Muscle layer of duodenum (tissue), 2 donors: ENCODE data around the gene USP10.
"Not testable (repeated sequence)": the region's sequence is repeated elsewhere in the genome, so short reads cannot be mapped to it uniquely, and the experiment has no call there.

Source experiments
- H3K27ac ChIP-seq: one replicate; pipeline ENCODE4 v1.7.0; 2013; ENCODE audit warnings: mild to moderate bottlenecking, low read length
- H3K27me3 ChIP-seq: one replicate; pipeline ENCODE4 v1.7.0; 2013; ENCODE audit warnings: low read depth, mild to moderate bottlenecking, control low read depth, low read length
- H3K36me3 ChIP-seq, 2 donors: one replicate each; pipeline ENCODE4 v1.7.0; 2013; ENCODE audit warnings: low read length in 2 of 2, control low read depth in 1 of 2, mild to moderate bottlenecking in 1 of 2; ENCODE audit not compliant: insufficient read depth in 2 of 2, control insufficient read depth in 1 of 2
- H3K4me1 ChIP-seq, 2 donors: one replicate each; pipeline ENCODE4 v1.7.0; 2013; ENCODE audit warnings: low read length in 2 of 2, mild to moderate bottlenecking in 2 of 2, control low read depth in 1 of 2, moderate library complexity in 1 of 2; ENCODE audit not compliant: insufficient read depth in 2 of 2, control insufficient read depth in 1 of 2
- H3K4me3 ChIP-seq, 2 donors: one replicate each; pipeline ENCODE4 v1.7.0; 2013; ENCODE audit warnings: low read length in 2 of 2, low read depth in 1 of 2, mild to moderate bottlenecking in 1 of 2
- H3K9me3 ChIP-seq, 2 donors: one replicate each; pipeline ENCODE4 v1.7.0; 2013; ENCODE audit warnings: low read length in 2 of 2, control low read depth in 1 of 2, mild to moderate bottlenecking in 1 of 2; ENCODE audit not compliant: control insufficient read depth in 1 of 2
- donor health status: healthy.

USP10 gene

DNA sequence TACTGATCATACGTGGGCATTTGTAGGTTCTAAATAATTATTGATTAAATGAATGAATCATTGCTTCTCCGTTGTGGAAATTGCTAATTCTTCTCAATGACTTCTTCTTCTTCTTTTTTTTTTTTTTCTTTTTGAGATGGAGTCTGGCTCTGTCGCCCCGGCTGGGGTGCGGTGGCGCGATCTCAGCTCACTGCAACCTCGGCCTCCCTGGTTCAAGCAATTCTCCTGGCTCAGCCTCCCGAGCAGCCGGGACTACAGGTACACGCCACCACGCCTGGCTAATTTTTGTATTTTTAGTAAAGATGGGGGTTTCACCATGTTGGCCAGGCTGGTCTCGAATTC lies 32.5 kb downstream of the USP10 start:
- H3K36me3 ChIP-seq, H3K4me3 ChIP-seq, H3K27me3 ChIP-seq, H3K27ac ChIP-seq, H3K9me3 ChIP-seq: not testable (repeated sequence)
- H3K4me1 ChIP-seq, result peaks cover 7 to 31% of the 10 kb centered on the region in 2 donors

DNA sequence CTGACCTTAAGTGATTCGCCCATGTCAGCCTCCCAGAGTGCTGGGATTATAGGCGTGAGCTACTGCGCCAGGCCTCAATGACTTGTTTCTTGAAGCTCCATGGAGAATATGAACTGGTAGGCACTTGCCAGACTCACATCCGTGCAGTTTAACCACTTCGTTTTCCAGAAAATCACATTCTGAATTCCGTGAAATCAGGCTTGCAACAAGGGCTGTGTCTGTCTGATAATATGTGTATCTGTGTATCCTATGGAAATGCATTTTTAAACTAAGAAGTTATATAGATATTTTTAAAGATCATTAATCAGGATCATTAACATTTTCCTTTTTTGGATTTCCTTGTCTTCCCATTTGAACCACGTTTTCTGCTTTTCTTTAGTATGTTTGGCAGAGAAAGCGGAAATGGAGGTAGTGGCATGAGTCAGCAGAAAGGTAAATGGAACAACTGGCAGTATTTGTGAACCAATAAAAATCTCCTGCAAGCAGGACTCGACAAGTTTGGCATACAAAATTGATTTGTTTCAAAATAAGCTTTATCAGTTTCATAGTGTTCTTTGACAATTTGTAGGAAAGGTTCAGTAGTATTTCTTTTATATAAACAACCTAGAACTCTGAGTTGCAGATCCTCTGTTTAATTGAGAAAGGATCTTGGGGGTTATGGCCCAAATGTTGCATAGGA lies 33.0 kb downstream of the USP10 start:
- Histone ChIP-seq H3K4me1 (peaks cover 7 to 34% of the 10 kb centered on the region in 2 donors), H3K4me3 (no peak overlapping the region), H3K27ac (no peak overlapping the region)

GRCh38 chr16:84735849-84736586 lies 36.2 kb downstream of the USP10 start:
- Histone ChIP-seq H3K27me3 (no peaks in the 10 kb centered on the region), H3K27ac (peak overlapping the region; percentile 6), H3K4me3 (no peak overlapping the region), H3K4me1 (peaks cover 15 to 46% of the 10 kb centered on the region in 2 donors), H3K9me3 (no peaks in the 10 kb centered on the region), H3K36me3 (peaks cover 0 to 5% of the 10 kb centered on the region in 2 donors)

More for the DNA sequence above, 33.0 kb downstream of the USP10 start:
- Histone ChIP-seq H3K9me3 (no peaks in the 10 kb centered on the region), H3K36me3 (peaks cover 0 to 5% of the 10 kb centered on the region in 2 donors), H3K27me3 (no peaks in the 10 kb centered on the region)

GRCh38 chr16:84737192-84738011 lies 37.6 kb downstream of the USP10 start:
- H3K9me3 ChIP-seq, result no peaks in the 10 kb centered on the region
- no peaks in the 10 kb centered on the region for H3K27me3 ChIP-seq
- H3K4me3 ChIP-seq, result no peak overlapping the region
- H3K4me1 ChIP-seq, result peaks cover 29 to 54% of the 10 kb centered on the region in 2 donors
- no peak overlapping the region for H3K27ac ChIP-seq
- H3K36me3 ChIP-seq, result peaks cover 0 to 8% of the 10 kb centered on the region in 2 donors

- Histone ChIP-seq H3K9me3 (no peaks in the 10 kb centered on the region), H3K27ac (peak overlapping the region; percentile 18), H3K4me1 (peaks cover 28 to 57% of the 10 kb centered on the region in 2 donors), H3K27me3 (no peaks in the 10 kb centered on the region), H3K4me3 (peak overlapping the region in 1 of 2 donors; percentile 8), H3K36me3 (peaks cover 0 to 14% of the 10 kb centered on the region in 2 donors)
Measured at GRCh38 chr16:84738255-84739038, 38.6 kb downstream of the USP10 start.

DNA sequence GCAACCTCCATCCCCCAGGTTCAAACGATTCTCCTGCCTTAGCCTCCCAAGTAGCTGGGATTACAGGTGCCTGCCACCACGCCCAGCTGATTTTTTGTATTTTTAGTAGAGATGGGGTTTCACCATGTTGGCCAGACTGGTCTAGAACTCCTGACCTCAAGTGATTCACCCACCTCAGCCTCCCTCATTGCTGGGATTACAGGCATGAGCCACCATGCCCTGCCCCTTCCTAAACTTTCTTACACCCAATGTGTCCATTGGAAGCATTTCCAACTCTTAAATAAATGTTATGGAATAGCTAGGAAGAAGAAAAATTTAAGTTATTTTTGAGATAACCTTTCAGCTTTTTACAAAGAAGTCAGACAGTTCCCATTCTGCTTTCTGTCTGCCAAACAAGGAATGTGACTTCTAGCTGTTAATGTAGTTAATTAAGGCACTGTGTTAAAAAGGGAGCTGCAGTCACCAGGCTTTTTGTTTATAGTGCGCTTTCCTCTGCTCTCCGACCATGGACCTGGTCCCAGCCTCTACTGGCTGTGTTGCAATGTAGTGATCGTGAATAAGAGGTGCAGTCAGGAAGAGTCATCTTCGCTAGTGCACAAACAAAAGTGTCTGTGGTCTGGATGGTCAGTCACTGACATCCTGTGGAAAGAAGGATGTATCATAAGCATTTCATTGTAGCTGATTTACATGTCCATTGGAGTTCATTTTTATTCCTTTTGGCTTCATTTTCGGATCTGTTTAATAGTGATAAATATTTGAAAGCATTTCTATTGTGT lies 39.7 kb downstream of the USP10 start:
- H3K27me3 ChIP-seq, result no peaks in the 10 kb centered on the region
- no peak overlapping the region for H3K4me3 ChIP-seq
- H3K36me3 ChIP-seq, result peaks cover under 1 to 11% of the 10 kb centered on the region in 2 donors
- H3K4me1 ChIP-seq, result peaks cover 28 to 57% of the 10 kb centered on the region in 2 donors
- H3K27ac ChIP-seq, result no peak overlapping the region
- no peaks in the 10 kb centered on the region for H3K9me3 ChIP-seq

- Histone ChIP-seq H3K4me1 (peaks cover 28 to 57% of the 10 kb centered on the region in 2 donors), H3K27ac (no peak overlapping the region), H3K4me3 (no peak overlapping the region), H3K36me3 (peaks cover 10 to 11% of the 10 kb centered on the region in 2 donors), H3K9me3 (no peaks in the 10 kb centered on the region), H3K27me3 (no peaks in the 10 kb centered on the region)
Measured at GRCh38 chr16:84740596-84741116, 40.9 kb downstream of the USP10 start.

DNA sequence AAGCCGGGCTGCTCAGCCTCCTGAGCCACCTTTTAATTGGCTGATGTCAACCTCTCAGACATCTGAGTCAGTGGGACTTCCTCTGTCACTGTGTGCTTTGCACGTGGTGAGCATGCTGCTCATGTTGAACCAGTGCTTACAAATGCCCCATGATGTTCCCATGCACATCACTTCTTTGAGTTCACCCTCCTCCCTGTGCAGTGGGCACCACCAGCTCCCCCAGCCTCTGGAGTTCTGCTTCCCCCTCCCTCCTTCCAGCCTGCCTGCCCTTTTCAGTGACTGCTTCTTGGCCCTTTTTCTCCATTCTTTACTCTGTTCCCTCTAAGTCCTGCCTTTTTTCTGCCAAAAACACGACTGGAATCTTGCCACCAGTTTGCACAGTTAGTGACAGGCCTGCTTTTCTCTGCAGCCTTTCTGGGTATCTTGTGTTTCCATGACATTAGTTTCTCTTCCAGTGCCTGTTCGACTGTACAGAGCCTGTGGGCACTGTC lies 41.6 kb downstream of the USP10 start:
- Histone ChIP-seq H3K4me3 (no peak overlapping the region), H3K27ac (no peak overlapping the region), H3K36me3 (peaks cover 11% of the 10 kb centered on the region in 2 donors), H3K9me3 (no peaks in the 10 kb centered on the region), H3K4me1 (peaks cover 28 to 51% of the 10 kb centered on the region in 2 donors), H3K27me3 (no peaks in the 10 kb centered on the region)

DNA sequence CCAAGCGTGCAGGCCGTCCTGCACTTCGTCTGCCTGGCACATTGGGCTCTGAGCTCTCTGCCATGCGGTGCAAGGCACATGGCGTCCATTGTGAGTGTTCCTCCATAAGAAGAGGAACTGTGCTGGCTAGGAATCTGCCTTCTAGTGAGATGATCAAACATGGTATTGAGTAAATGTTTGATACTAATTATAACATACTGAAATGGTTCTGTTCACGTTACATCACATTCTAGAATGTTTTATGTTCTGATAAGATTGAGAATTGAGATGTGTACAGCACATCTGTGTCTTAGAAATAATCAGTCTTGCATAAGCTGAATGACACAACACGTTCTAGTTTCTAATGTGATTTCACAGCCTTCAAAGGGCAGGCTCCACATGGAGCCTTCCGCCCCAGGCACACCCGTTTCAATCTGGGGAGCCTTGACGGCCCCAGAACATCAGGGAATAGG lies 42.9 kb downstream of the USP10 start:
- H3K9me3 ChIP-seq, result no peaks in the 10 kb centered on the region
- no peak overlapping the region for H3K27ac ChIP-seq
- H3K4me1 ChIP-seq, result peaks cover 28 to 47% of the 10 kb centered on the region in 2 donors
- H3K27me3 ChIP-seq, result no peaks in the 10 kb centered on the region
- H3K4me3 ChIP-seq, result no peak overlapping the region
- peaks cover 11% of the 10 kb centered on the region in 2 donors for H3K36me3 ChIP-seq

GRCh38 chr16:84746231-84746630 lies 46.4 kb downstream of the USP10 start:
- Histone ChIP-seq H3K4me1 (peaks cover 22 to 29% of the 10 kb centered on the region in 2 donors), H3K9me3 (no peaks in the 10 kb centered on the region), H3K27ac (no peak overlapping the region), H3K27me3 (no peaks in the 10 kb centered on the region), H3K4me3 (no peak overlapping the region), H3K36me3 (peaks cover 11% of the 10 kb centered on the region in 2 donors)
